Adrenal gland (tissue), 5 donors: ENCODE measurements around the gene KCNH5.

Experiments used
- POLR2A ChIP-seq, 2 donors: fragments of 450-650 bp; IDR thresholded peaks; one replicate each; pipeline ENCODE4 v1.6.1; 2017; ENCODE audit warnings: antibody characterized with exemption in 2 of 2, mild to moderate bottlenecking in 2 of 2, moderate library complexity in 1 of 2
- TF ChIP-seq, protein P1 (sequence below), 6 experiments: fragments of 450-650 bp in 4 of 6; fragments of 200-600 bp in 2 of 6; sonication (generic) in 1 of 6; IDR thresholded peaks; 1 replicate in 5 of 6; 2 replicates in 1 of 6; pipeline versions ENCODE4 v1.5.1 to v1.8.0; 2016 to 2021; ENCODE audit warnings: antibody characterized with exemption in 6 of 6, mild to moderate bottlenecking in 2 of 6, moderate library complexity in 1 of 6
- donor health status: DM: no; HTN: no; CAD: no.

DNA sequence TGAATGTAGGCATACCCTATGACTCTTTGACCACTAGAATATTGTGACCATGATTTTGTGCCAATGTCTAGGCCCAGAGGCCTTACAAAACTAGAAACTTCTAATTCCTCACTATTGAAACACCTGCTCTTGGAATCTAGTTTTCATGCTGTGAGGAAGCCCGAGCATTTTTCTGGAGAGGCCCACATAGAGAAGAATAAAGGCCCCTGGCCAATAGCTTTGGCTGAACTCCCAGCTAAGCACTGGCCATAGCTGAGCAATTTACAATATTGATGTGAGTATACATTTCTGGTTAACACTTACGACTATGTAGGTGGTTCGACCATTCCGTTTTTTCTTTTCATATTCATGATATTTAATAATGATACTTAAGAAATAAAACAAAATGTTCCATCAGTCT lies 190.3 kb downstream of the KCNH5 start:
- TF ChIP-seq, protein P1, sequence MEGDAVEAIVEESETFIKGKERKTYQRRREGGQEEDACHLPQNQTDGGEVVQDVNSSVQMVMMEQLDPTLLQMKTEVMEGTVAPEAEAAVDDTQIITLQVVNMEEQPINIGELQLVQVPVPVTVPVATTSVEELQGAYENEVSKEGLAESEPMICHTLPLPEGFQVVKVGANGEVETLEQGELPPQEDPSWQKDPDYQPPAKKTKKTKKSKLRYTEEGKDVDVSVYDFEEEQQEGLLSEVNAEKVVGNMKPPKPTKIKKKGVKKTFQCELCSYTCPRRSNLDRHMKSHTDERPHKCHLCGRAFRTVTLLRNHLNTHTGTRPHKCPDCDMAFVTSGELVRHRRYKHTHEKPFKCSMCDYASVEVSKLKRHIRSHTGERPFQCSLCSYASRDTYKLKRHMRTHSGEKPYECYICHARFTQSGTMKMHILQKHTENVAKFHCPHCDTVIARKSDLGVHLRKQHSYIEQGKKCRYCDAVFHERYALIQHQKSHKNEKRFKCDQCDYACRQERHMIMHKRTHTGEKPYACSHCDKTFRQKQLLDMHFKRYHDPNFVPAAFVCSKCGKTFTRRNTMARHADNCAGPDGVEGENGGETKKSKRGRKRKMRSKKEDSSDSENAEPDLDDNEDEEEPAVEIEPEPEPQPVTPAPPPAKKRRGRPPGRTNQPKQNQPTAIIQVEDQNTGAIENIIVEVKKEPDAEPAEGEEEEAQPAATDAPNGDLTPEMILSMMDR (IDR thresholded peaks at IDR 0.05) = no peak
- TF ChIP-seq POLR2A (IDR thresholded peaks at IDR 0.05) = no peak
